ENCODE results near the gene PTPRG. TPM values are rescaled to one million over a fixed set of nuclear protein-coding genes. Genes with fewer than 3 reads are reported as not detected.
"Not testable (repeated sequence)": the region's sequence is repeated elsewhere in the genome, so short reads cannot be mapped to it uniquely, and the experiment has no call there.

The PTPRG gene
- total and polyA plus RNA-seq, 2 donors (not counting 3 experiments of a cell fraction or from before 2014, with no cell fraction given), result 8.9 to 39.1 TPM

DNA sequence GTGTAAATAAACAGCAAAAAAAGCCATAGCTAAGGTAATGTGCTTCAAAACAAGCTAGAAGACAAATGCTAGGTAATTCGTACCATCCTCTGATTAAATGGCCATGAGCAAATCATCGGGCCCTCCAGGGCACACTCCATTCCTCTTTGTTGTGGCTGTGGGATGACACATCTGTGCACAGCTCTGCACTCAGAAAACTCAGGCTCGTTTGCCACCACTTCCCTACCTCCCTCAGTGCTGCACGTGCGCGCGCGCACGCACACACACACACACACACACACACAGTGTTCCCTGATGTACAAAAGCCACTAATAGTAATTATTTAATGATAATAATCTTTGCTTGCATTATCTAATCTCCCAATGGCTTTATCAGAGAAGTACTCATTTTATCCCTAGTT lies 475.4 kb downstream of the PTPRG start:
- Histone ChIP-seq H3K9ac (replicated peaks; ENCODE audit: extremely low read depth, insufficient read depth, low read length) (no peak overlapping the region), H4K20me1 (replicated peaks; ENCODE audit: control insufficient read depth, extremely low read depth, insufficient read depth, low read length) (no peaks in the 10 kb centered on the region), H3K4me3 (replicated peaks in 1 of 3; ENCODE audit: insufficient read depth in 1 of 3, low read depth in 1 of 3, low read length in 3 of 3) (no peak overlapping the region), H3K4me2 (ENCODE audit: insufficient read depth, low read length) (no peak overlapping the region), H3K9me3 (replicated peaks; ENCODE audit: control insufficient read depth, insufficient read depth, low read length) (no peaks in the 10 kb centered on the region), H3K4me1 (ENCODE audit: control insufficient read depth, extremely low read depth, insufficient read depth, low read length) (no peaks in the 10 kb centered on the region), H2AFZ (ENCODE audit: low read depth, low read length) (no peak overlapping the region), H3K79me2 (ENCODE audit: control insufficient read depth, insufficient read depth, low read length) (no peaks in the 10 kb centered on the region), H3K36me3 (ENCODE audit: control insufficient read depth in 2 of 2, extremely low read depth in 1 of 2, insufficient read depth in 2 of 2, low read length in 2 of 2) (no peaks in the 10 kb centered on the region), H3K9me1 (replicated peaks; ENCODE audit: control insufficient read depth, extremely low read depth, insufficient read depth, low read length) (no peaks in the 10 kb centered on the region), H3K27ac (ENCODE audit: insufficient read depth, low read depth, low read length) (no peak overlapping the region), H3K27me3 (ENCODE audit: control insufficient read depth in 2 of 2, insufficient read depth in 2 of 2, low read length in 2 of 2) (no peaks in the 10 kb centered on the region)
- FAIRE-seq, result no peak
- ChIA-PET CTCF (interaction anchor here (1.1 to 2.6 kb wide), 2 partner anchors 15 to 100 kb away, joined by 5 to 12 read pairs; no protein-coding TSS in a partner anchor), POLR2A (no interaction called here)
- intact Hi-C loops (cut with micrococcal nuclease) (no loop called here), dilution Hi-C loops (cut with MboI; ENCODE audit: extremely low pct_ligation_motif_present, low sequenced_read_pairs) (no loop called here)
- TF ChIP-seq EZH2 (IDR thresholded peaks at IDR 0.05; ENCODE audit: borderline replicate concordance, low read depth, low read length, severe bottlenecking), result no peak
- TF ChIP-seq, protein P1, sequence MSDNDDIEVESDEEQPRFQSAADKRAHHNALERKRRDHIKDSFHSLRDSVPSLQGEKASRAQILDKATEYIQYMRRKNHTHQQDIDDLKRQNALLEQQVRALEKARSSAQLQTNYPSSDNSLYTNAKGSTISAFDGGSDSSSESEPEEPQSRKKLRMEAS (IDR thresholded peaks at IDR 0.05; ENCODE audit: insufficient read depth, insufficient read length), result no peak
- TF ChIP-seq FOS (IDR thresholded peaks at IDR 0.05; ENCODE audit: borderline replicate concordance, insufficient read depth, low read length), result no peak
- TF ChIP-seq JUN (IDR thresholded peaks at IDR 0.05; ENCODE audit: borderline replicate concordance, insufficient read depth, insufficient read length, low read depth), result no peak
- no peak for TF ChIP-seq POLR2A (IDR thresholded peaks at IDR 0.05; ENCODE audit: low read depth, low read length)
- TF ChIP-seq POLR2AphosphoS5 (IDR thresholded peaks at IDR 0.05; ENCODE audit: insufficient read depth, low read depth, low read length), result no peak
- TF ChIP-seq, protein P2, sequence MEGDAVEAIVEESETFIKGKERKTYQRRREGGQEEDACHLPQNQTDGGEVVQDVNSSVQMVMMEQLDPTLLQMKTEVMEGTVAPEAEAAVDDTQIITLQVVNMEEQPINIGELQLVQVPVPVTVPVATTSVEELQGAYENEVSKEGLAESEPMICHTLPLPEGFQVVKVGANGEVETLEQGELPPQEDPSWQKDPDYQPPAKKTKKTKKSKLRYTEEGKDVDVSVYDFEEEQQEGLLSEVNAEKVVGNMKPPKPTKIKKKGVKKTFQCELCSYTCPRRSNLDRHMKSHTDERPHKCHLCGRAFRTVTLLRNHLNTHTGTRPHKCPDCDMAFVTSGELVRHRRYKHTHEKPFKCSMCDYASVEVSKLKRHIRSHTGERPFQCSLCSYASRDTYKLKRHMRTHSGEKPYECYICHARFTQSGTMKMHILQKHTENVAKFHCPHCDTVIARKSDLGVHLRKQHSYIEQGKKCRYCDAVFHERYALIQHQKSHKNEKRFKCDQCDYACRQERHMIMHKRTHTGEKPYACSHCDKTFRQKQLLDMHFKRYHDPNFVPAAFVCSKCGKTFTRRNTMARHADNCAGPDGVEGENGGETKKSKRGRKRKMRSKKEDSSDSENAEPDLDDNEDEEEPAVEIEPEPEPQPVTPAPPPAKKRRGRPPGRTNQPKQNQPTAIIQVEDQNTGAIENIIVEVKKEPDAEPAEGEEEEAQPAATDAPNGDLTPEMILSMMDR (IDR thresholded peaks at IDR 0.05; ENCODE audit: extremely low read depth in 1 of 2, insufficient read depth in 1 of 2, low read depth in 1 of 2, low read length in 2 of 2), result no peak
- no peak for TF ChIP-seq GATA2 (IDR thresholded peaks at IDR 0.05; ENCODE audit: insufficient read depth, insufficient read length, low read depth, low read length)
- TF ChIP-seq MYC (IDR thresholded peaks at IDR 0.05; ENCODE audit: low read depth, low read length), result no peak
- BruUV-seq (replicated peaks), result no TSS peak
- DNase-seq (ENCODE audit: low read depth, low spot score), result no peak

DNA sequence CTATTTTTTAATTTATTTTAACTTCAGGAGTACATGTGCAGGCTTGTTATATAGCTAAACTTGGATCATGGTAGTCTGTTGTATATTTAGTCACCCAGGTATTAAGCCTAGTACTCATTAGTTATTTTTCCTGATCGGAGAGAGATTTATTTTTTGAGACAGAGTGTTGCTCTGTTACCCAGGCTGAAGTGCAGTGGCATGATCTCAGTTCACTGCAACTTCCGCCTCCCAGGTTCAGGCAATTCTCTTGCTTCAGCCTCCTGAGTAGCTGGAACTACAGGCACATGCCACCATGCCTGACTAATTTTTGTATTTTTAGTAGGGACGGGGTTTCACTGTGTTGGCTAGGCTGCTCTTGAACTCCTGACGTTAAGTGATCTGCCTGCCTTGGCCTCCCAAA lies 477.4 kb downstream of the PTPRG start:
- POLR2A ChIA-PET; BruUV-seq (replicated peaks); H3K79me2 ChIP-seq (ENCODE audit: control insufficient read depth, insufficient read depth, low read length); FAIRE-seq; H4K20me1 ChIP-seq (replicated peaks; ENCODE audit: control insufficient read depth, extremely low read depth, insufficient read depth, low read length); H3K4me2 ChIP-seq (ENCODE audit: insufficient read depth, low read length); H3K9me3 ChIP-seq (replicated peaks; ENCODE audit: control insufficient read depth, insufficient read depth, low read length); H3K9ac ChIP-seq (replicated peaks; ENCODE audit: extremely low read depth, insufficient read depth, low read length); H3K36me3 ChIP-seq (ENCODE audit: control insufficient read depth in 2 of 2, extremely low read depth in 1 of 2, insufficient read depth in 2 of 2, low read length in 2 of 2); H3K9me1 ChIP-seq (replicated peaks; ENCODE audit: control insufficient read depth, extremely low read depth, insufficient read depth, low read length); H3K4me3 ChIP-seq (replicated peaks in 1 of 3; ENCODE audit: insufficient read depth in 1 of 3, low read depth in 1 of 3, low read length in 3 of 3); H3K27ac ChIP-seq (ENCODE audit: insufficient read depth, low read depth, low read length); H2AFZ ChIP-seq (ENCODE audit: low read depth, low read length); dilution Hi-C loops (cut with MboI; ENCODE audit: extremely low pct_ligation_motif_present, low sequenced_read_pairs); intact Hi-C loops (cut with micrococcal nuclease); DNase-seq (ENCODE audit: low read depth, low spot score); H3K4me1 ChIP-seq (ENCODE audit: control insufficient read depth, extremely low read depth, insufficient read depth, low read length); H3K27me3 ChIP-seq (ENCODE audit: control insufficient read depth in 2 of 2, insufficient read depth in 2 of 2, low read length in 2 of 2): not testable (repeated sequence)
- CTCF ChIA-PET, result interaction anchor here (1.3 kb wide), 1 partner anchor 32 kb away, joined by 3 read pairs; no protein-coding TSS in a partner anchor
